ENCODE data around the gene AARS2.

- TF ChIP-seq POLR2A (IDR thresholded peaks at IDR 0.05; ENCODE audit: low read depth, low read length) = no peak
- TF ChIP-seq, protein P1, sequence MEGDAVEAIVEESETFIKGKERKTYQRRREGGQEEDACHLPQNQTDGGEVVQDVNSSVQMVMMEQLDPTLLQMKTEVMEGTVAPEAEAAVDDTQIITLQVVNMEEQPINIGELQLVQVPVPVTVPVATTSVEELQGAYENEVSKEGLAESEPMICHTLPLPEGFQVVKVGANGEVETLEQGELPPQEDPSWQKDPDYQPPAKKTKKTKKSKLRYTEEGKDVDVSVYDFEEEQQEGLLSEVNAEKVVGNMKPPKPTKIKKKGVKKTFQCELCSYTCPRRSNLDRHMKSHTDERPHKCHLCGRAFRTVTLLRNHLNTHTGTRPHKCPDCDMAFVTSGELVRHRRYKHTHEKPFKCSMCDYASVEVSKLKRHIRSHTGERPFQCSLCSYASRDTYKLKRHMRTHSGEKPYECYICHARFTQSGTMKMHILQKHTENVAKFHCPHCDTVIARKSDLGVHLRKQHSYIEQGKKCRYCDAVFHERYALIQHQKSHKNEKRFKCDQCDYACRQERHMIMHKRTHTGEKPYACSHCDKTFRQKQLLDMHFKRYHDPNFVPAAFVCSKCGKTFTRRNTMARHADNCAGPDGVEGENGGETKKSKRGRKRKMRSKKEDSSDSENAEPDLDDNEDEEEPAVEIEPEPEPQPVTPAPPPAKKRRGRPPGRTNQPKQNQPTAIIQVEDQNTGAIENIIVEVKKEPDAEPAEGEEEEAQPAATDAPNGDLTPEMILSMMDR (conservative IDR thresholded peaks at IDR 0.05; ENCODE audit: low read depth, low read length) = no peak
- no peak for TF ChIP-seq RAD21 (IDR thresholded peaks at IDR 0.05; ENCODE audit: low read length)
- TF ChIP-seq, protein P2, sequence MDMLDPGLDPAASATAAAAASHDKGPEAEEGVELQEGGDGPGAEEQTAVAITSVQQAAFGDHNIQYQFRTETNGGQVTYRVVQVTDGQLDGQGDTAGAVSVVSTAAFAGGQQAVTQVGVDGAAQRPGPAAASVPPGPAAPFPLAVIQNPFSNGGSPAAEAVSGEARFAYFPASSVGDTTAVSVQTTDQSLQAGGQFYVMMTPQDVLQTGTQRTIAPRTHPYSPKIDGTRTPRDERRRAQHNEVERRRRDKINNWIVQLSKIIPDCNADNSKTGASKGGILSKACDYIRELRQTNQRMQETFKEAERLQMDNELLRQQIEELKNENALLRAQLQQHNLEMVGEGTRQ (IDR thresholded peaks at IDR 0.05; ENCODE audit: low read depth, low read length) = no peak
- TF ChIP-seq CEBPB (IDR thresholded peaks at IDR 0.05; ENCODE audit: low read depth, low read length) = no peak
- no peak for TF ChIP-seq SMC3 (IDR thresholded peaks at IDR 0.05; ENCODE audit: low read depth, low read length)
- TF ChIP-seq ELK1 (IDR thresholded peaks at IDR 0.05; ENCODE audit: borderline replicate concordance, low read depth, low read length) = no peak
Measured at GRCh38 chr6:44335631-44336030, 22.5 kb upstream of the AARS2 start.

All from IMR-90 (cell line).